SU-DHL-6 (cell line): ENCODE results near the gene ARMH1.
A peak's percentile ranks its signal among the peaks of the same experiment; 100 is the strongest.

Experiments
- H2AFZ ChIP-seq: fragments of 200-600 bp; sonication (generic); 2 replicates; pipeline ENCODE4 v1.6.1; 2014; ENCODE audit warnings: low read depth, mild to moderate bottlenecking, moderate library complexity, mixed read lengths, antibody characterized with exemption, low read length; ENCODE audit not compliant: severe bottlenecking
- H3F3A ChIP-seq: fragments of 200-600 bp; shearing (Covaris generic); 2 replicates; pipeline ENCODE4 v1.6.0; 2016; ENCODE audit warnings: antibody characterized with exemption, mild to moderate bottlenecking; ENCODE audit not compliant: insufficient read depth
- H3K27ac ChIP-seq: fragments of 200-600 bp; sonication (generic); 2 replicates; pipeline ENCODE4 v1.5.1; 2016; ENCODE audit warnings: low read depth, mild to moderate bottlenecking, low read length, moderate library complexity, mixed read lengths
- H3K27me3 ChIP-seq: fragments of 200-600 bp; sonication (generic), shearing (Covaris generic); 2 replicates; pipeline ENCODE4 v1.6.0; 2014; ENCODE audit warnings: mild to moderate bottlenecking, low read length
- H3K36me3 ChIP-seq: fragments of 200-600 bp; sonication (generic); 2 replicates; pipeline ENCODE4 v1.6.1; 2014; ENCODE audit warnings: mild to moderate bottlenecking, low read length, mixed read lengths
- H3K4me2 ChIP-seq: fragments of 300-600, 200-600 bp; shearing (Covaris generic), sonication (generic); 2 replicates; pipeline ENCODE4 v1.6.0; 2014; ENCODE audit warnings: low read length, low read depth, mild to moderate bottlenecking; ENCODE audit not compliant: poor library complexity, severe bottlenecking
- H3K4me3 ChIP-seq: fragments of 200-600 bp; sonication (generic); 2 replicates; pipeline ENCODE4 v1.5.1; 2014; ENCODE audit warnings: antibody characterized with exemption, low read length, mild to moderate bottlenecking, mixed read lengths; ENCODE audit not compliant: insufficient read depth, poor library complexity, severe bottlenecking
- H3K79me2 ChIP-seq: fragments of 200-600 bp; sonication (generic); 2 replicates; pipeline ENCODE4 v1.6.1; 2014; ENCODE audit warnings: mild to moderate bottlenecking, low read length, moderate library complexity; ENCODE audit not compliant: insufficient read depth
- H3K9ac ChIP-seq: fragments of 200-600 bp; sonication (generic); 2 replicates; pipeline ENCODE4 v1.7.0; 2014; ENCODE audit warnings: mild to moderate bottlenecking, low read length
- H3K9me2 ChIP-seq: fragments of 200-600 bp; sonication (generic); replicated peaks from 2 replicates; pipeline ENCODE4 v1.6.1; 2014; ENCODE audit warnings: low read length; ENCODE audit not compliant: insufficient read depth
- H3K9me3 ChIP-seq: fragments of 200-600 bp; sonication (generic); 2 replicates; pipeline ENCODE4 v1.6.1; 2014; ENCODE audit warnings: low read length, mixed read lengths; ENCODE audit not compliant: insufficient read depth
- H4K20me1 ChIP-seq: fragments of 200-600 bp; sonication (generic); 2 replicates; pipeline ENCODE4 v1.6.1; 2014; ENCODE audit warnings: low read depth, mild to moderate bottlenecking, antibody characterized with exemption, low read length, moderate library complexity, mixed read lengths
- EZH2phosphoT487 ChIP-seq: fragments of 200-600 bp; sonication (generic), shearing (Covaris generic); conservative IDR thresholded peaks from 2 replicates; pipeline ENCODE4 v1.6.1; 2018; ENCODE audit warnings: mild to moderate bottlenecking, antibody characterized with exemption, low read length, moderate library complexity, mixed read lengths
- TF ChIP-seq, protein P1 (sequence below): fragments of 200-600 bp; sonication (generic); IDR thresholded peaks from one replicate; pipeline ENCODE4 v1.5.1; 2017; ENCODE audit warnings: antibody characterized with exemption, mild to moderate bottlenecking, low read length, moderate library complexity; ENCODE audit not compliant: insufficient read depth, poor library complexity, severe bottlenecking

ARMH1 gene

DNA sequence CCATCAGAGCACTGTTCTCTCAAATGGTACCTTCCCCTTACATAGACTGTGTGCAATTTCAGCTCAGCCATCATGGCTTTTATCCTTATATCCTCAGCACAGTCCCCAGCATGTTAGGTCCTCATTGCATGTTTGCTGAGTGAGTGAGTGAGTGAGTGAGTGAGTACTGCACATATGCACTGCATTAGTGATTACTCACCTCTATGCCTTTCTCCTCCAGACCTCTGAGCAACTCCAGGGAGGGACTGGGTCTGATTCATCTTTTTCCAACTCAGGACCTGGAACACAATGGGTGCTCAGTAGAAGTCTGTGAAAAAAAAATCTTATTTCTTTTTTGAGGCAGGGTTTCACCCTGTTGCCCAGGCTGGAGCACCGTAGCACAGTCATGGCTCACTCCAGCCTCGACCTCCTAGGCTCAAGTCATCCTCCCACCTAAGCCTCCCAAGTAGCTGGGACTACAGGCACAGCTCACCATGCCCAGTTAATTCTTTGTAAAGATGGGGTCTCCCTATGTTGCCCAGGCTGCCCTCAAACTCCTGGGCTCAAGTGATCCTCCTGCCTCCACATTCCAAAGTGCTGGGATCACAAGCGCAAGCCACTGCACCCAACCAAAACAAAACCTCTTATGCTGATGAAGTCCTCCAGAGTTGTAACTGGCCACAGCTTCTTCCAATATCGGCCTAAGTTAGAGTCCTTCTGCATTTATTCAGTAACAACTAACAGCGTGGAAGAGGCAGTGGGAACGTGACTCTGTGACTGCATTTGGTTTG is 32.8 kb downstream of the ARMH1 start:
- Histone ChIP-seq H4K20me1 (no peaks in the 10 kb centered on the region), H3K27ac (no peak overlapping the region), H3K9ac (no peak overlapping the region; the same call in 1 of the 2 replicates), H3K79me2 (no peaks in the 10 kb centered on the region), H3K27me3 (no peaks in the 10 kb centered on the region), H3K4me3 (no peak overlapping the region), H3F3A (peaks cover 12% of the 10 kb centered on the region), H3K4me2 (peak overlapping the region; percentile 41), H3K9me2 (no peaks in the 10 kb centered on the region), H2AFZ (peak overlapping the region; percentile 21), H3K9me3 (no peaks in the 10 kb centered on the region), H3K36me3 (no peaks in the 10 kb centered on the region)
- TF ChIP-seq, protein P1, sequence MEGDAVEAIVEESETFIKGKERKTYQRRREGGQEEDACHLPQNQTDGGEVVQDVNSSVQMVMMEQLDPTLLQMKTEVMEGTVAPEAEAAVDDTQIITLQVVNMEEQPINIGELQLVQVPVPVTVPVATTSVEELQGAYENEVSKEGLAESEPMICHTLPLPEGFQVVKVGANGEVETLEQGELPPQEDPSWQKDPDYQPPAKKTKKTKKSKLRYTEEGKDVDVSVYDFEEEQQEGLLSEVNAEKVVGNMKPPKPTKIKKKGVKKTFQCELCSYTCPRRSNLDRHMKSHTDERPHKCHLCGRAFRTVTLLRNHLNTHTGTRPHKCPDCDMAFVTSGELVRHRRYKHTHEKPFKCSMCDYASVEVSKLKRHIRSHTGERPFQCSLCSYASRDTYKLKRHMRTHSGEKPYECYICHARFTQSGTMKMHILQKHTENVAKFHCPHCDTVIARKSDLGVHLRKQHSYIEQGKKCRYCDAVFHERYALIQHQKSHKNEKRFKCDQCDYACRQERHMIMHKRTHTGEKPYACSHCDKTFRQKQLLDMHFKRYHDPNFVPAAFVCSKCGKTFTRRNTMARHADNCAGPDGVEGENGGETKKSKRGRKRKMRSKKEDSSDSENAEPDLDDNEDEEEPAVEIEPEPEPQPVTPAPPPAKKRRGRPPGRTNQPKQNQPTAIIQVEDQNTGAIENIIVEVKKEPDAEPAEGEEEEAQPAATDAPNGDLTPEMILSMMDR, result no peak
- TF ChIP-seq EZH2phosphoT487, result no peak

DNA sequence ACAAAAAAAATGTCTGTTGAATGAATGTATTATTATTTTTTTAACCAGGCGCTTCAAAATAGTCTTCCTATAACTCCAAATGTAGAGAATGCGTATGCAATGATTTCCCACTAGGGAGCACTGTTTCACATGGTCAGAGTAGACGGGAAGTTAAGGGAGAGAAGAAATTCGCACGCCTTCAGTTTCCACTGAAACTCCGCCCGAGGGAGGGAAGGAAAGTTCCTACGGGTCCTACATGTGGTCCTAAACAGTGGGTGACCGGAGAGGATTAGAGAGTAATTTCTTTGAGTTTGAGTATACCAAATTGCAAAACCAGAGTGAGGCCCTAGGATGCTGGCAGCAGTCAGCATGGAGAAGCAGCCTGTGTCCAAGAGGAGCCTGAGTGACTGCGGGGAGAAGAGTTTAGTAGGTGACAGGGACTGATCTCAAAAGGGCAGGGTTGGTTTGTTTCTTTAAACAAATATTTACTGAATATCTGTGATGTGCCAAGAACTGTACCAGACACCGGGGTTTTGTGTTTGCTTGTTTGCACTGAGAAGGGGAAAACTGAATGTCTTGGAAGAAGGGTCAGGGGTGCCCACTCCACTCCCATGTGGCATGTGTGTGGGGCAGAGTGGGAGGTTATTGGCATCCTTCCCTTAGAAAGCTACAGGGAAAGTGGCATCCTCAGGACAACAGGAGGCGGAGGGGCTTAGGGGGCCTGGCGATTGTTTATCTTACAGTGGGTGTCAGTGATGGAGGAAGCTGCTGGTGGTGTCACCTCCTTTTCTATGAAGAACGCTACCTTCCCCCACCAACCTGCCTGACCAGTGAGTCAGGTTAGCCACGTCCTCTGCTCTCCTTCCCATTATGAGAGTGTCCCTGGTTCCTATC is 33.7 kb downstream of the ARMH1 start:
- Histone ChIP-seq H3F3A (peaks cover 21% of the 10 kb centered on the region), H4K20me1 (no peaks in the 10 kb centered on the region), H3K27me3 (no peaks in the 10 kb centered on the region), H3K9me3 (no peaks in the 10 kb centered on the region), H2AFZ (peak overlapping the region; percentile 21), H3K27ac (no peak overlapping the region), H3K4me3 (no peak overlapping the region), H3K79me2 (no peaks in the 10 kb centered on the region), H3K4me2 (peak overlapping the region; percentile 41), H3K9me2 (no peaks in the 10 kb centered on the region), H3K36me3 (no peaks in the 10 kb centered on the region), H3K9ac (peak overlapping the region; percentile 33)
- TF ChIP-seq EZH2phosphoT487, result no peak
- TF ChIP-seq, protein P1, result peak; percentile 65

DNA sequence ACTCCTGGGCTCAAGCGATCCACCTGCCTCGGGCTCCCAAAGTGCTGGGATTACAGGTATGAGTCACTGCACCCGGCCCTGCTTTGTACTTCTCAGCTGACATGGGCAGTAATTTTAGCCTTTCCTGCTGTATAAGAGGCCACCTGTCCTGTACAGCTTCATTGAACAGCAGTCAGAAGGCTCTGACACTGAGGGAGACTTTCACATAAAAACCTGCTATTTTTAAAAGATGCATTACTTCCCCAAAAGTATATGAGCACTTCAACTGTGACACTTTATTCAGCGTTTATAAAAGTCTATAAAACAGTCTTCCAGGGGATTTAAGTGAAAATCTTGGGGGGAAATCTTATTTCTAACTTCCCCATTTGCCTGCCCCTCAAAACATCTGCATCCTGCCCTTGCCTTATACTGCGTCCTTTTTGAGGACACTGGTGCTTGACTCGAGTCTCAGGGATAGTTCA is 38.8 kb downstream of the ARMH1 start:
- H3K9ac ChIP-seq, result peak overlapping the region; percentile 42
- no peaks in the 10 kb centered on the region for H4K20me1 ChIP-seq
- peaks cover 42% of the 10 kb centered on the region for H3F3A ChIP-seq
- H3K4me2 ChIP-seq, result peak overlapping the region; percentile 66
- no peaks in the 10 kb centered on the region for H3K36me3 ChIP-seq
- TF ChIP-seq, protein P1, result no peak
- TF ChIP-seq EZH2phosphoT487, result no peak
- H3K27me3 ChIP-seq, result no peaks in the 10 kb centered on the region
- H2AFZ ChIP-seq, result no peak overlapping the region
- H3K79me2 ChIP-seq, result no peaks in the 10 kb centered on the region
- H3K4me3 ChIP-seq, result no peak overlapping the region
- H3K9me3 ChIP-seq, result no peaks in the 10 kb centered on the region
- H3K27ac ChIP-seq, result peak overlapping the region; percentile 98
- no peaks in the 10 kb centered on the region for H3K9me2 ChIP-seq
